GM12878 (cell line): Measurements from ENCODE around the gene HEXB. TPM values are rescaled to one million over a fixed set of nuclear protein-coding genes. Genes with fewer than 3 reads are reported as not detected.

ENCODE experiments used
- ATAC-seq: fragments of 200-7000 bp; cut with Tn5 transposase; 3 replicates; pipeline ENCODE4 v1.9.1; 2020; ENCODE audit warnings: mild to moderate bottlenecking, moderate library complexity
- BruUV-seq: library from RNA; stranded (reverse); fragments of 400-500 nt; replicated peaks from 2 replicates; lab custom pipeline; 2021; lab: Mats Ljungman, UMichigan
- CTCF ChIA-PET: fragments of 300-600 bp; sonication (Branson Sonifier 250); formaldehyde crosslinking; extraction: SDS; loops from one replicate; lab custom pipeline; 2021; ENCODE audit warnings: inconsistent platforms; lab: Yijun Ruan, JAX
- POLR2A ChIA-PET: fragments of 350-600 bp; formaldehyde crosslinking; extraction: SDS; loops from one replicate; lab custom pipeline; 2021; ENCODE audit warnings: inconsistent platforms; lab: Charles Lee
- RAD21 ChIA-PET: fragments of 300-600 bp; sonication (Branson Sonifier 250); formaldehyde crosslinking; loops from one replicate; lab custom pipeline; 2023; ENCODE audit warnings: antibody characterized with exemption; ENCODE audit not compliant: unreplicated experiment; lab: Charles Lee
- SMC1A ChIA-PET: fragments of 300-600 bp; sonication (Branson Sonifier 250); formaldehyde crosslinking; loops from one replicate; lab custom pipeline; 2023; ENCODE audit not compliant: unreplicated experiment, uncharacterized antibody; lab: Charles Lee
- DNase-seq: peaks from one replicate; pipeline ENCODE4 v3.0.0-alpha.2; 2011; ENCODE audit warnings: low read depth, low spot score
- FAIRE-seq: peaks from 3 replicates; lab custom pipeline; 2011; peaks lifted over from hg19 to GRCh38; lab: Jason Lieb, UNC
- H2AFZ ChIP-seq: 2 replicates; pipeline ENCODE4 v1.6.0; 2011; ENCODE audit warnings: low read depth, low read length, control low read depth; ENCODE audit not compliant: control insufficient read depth
- H3K27ac ChIP-seq: 2 replicates; pipeline ENCODE4 v1.5.1; 2011; ENCODE audit warnings: control low read depth; ENCODE audit not compliant: control insufficient read depth, insufficient read depth
- H3K27me3 ChIP-seq, 2 experiments: replicated peaks in 1 of 2; 2 replicates each; pipeline versions ENCODE4 v1.6.0 to v1.6.1; 2011; ENCODE audit warnings: low read length in 1 of 2; ENCODE audit not compliant: control insufficient read depth in 2 of 2, insufficient read depth in 2 of 2
- H3K36me3 ChIP-seq, 2 experiments: 2 replicates each; pipeline ENCODE4 v1.5.1; 2011; ENCODE audit warnings: low read length in 1 of 2; ENCODE audit not compliant: control insufficient read depth in 2 of 2, insufficient read depth in 2 of 2
- H3K4me1 ChIP-seq: 2 replicates; pipeline ENCODE4 v1.6.1; 2011; ENCODE audit warnings: mild to moderate bottlenecking, low read length, moderate library complexity, mixed read lengths; ENCODE audit not compliant: control insufficient read depth, insufficient read depth
- H3K4me2 ChIP-seq: 2 replicates; pipeline ENCODE4 v1.6.0; 2011; ENCODE audit warnings: control low read depth; ENCODE audit not compliant: control insufficient read depth, insufficient read depth
- H3K4me3 ChIP-seq: fragments of 200-600 bp; sonication (generic); 2 replicates; pipeline ENCODE4 v1.5.1; 2016
- H3K79me2 ChIP-seq: 2 replicates; pipeline ENCODE4 v1.6.0; 2011; ENCODE audit warnings: low read length; ENCODE audit not compliant: control insufficient read depth, insufficient read depth
- H3K9ac ChIP-seq: 2 replicates; pipeline ENCODE4 v1.8.0; 2011; ENCODE audit warnings: low read length, control low read depth, mixed read lengths; ENCODE audit not compliant: control insufficient read depth, insufficient read depth
- H3K9me3 ChIP-seq: replicated peaks from 3 replicates; pipeline ENCODE4 v1.5.1; 2011; ENCODE audit warnings: mild to moderate bottlenecking, low read length; ENCODE audit not compliant: control insufficient read depth, insufficient read depth
- H4K20me1 ChIP-seq: 2 replicates; pipeline ENCODE4 v1.6.0; 2011; ENCODE audit not compliant: control insufficient read depth, insufficient read depth
- BCLAF1 ChIP-seq: fragments of 450-650 bp; IDR thresholded peaks from 2 replicates; pipeline ENCODE4 v1.6.1; 2017; ENCODE audit warnings: antibody characterized with exemption, mild to moderate bottlenecking, moderate library complexity
- FOS ChIP-seq: IDR thresholded peaks from 3 replicates; pipeline ENCODE4 v1.6.1; 2011; ENCODE audit warnings: borderline replicate concordance; ENCODE audit not compliant: insufficient read length; ENCODE audit errors: extremely low read depth
- KLF5 ChIP-seq: fragments of 450-650 bp; IDR thresholded peaks from 2 replicates; pipeline ENCODE4 v1.6.1; 2014; ENCODE audit warnings: mild to moderate bottlenecking; ENCODE audit not compliant: partially characterized antibody
- SIX5 ChIP-seq: IDR thresholded peaks from 2 replicates; pipeline ENCODE4 v1.6.1; 2011; ENCODE audit warnings: mild to moderate bottlenecking, low read depth, low read length, moderate library complexity; ENCODE audit not compliant: severe bottlenecking
- SRF ChIP-seq, 2 experiments: IDR thresholded peaks; 2 replicates each; pipeline ENCODE4 v1.6.1; 2011; ENCODE audit warnings: low read depth in 2 of 2, low read length in 2 of 2, mild to moderate bottlenecking in 1 of 2, moderate library complexity in 1 of 2
- TBL1XR1 ChIP-seq: IDR thresholded peaks from 2 replicates; pipeline ENCODE4 v1.6.1; 2012; ENCODE audit warnings: low read depth, low read length, improper control_type of control experiment
- ZBTB40 ChIP-seq: fragments of 450-650 bp; IDR thresholded peaks from 2 replicates; pipeline ENCODE4 v1.6.1; 2016; ENCODE audit warnings: mild to moderate bottlenecking, moderate library complexity, borderline replicate concordance
- ZNF217 ChIP-seq: fragments of 450-650 bp; IDR thresholded peaks from 2 replicates; pipeline ENCODE4 v1.6.1; 2017; ENCODE audit warnings: antibody characterized with exemption, mild to moderate bottlenecking
- ZNF592 ChIP-seq: fragments of 450-650 bp; IDR thresholded peaks from 2 replicates; pipeline ENCODE4 v1.6.1; 2017; ENCODE audit warnings: mild to moderate bottlenecking, moderate library complexity
- in situ Hi-C: fragments of 300-500 bp; cut with MboI; formaldehyde crosslinking; loops from 9 replicates; pipeline ENCODE4 v1.14.3; 2018; ENCODE audit warnings: mixed read lengths
- intact Hi-C: fragments of 100-400 bp; cut with micrococcal nuclease; formaldehyde crosslinking; loops from one replicate; pipeline ENCODE4 v1.14.2; 2022; ENCODE audit not compliant: unreplicated experiment
- polyA plus RNA-seq, 11 experiments: library from polyadenylated mRNA; depleted of rRNA in 4 of 11; unstranded in 6 of 11; stranded (reverse) in 5 of 11; fragments of >200 nt; fragmentation: Nextera tagmentation in 4 of 11; fragmentation: Illumina TruSeq in 1 of 11; extraction: Ambion mirVana in 4 of 11; extraction: Trizol in 1 of 11; gene quantifications; 1 replicate in 1 of 11; 2 replicates in 10 of 11; pipeline versions ENCODE4 v1.2.1 to v1.2.3, GENCODE V29; 2011 to 2016; ENCODE audit warnings: inconsistent platforms in 2 of 11, missing spikeins in 2 of 11, low read depth in 1 of 11
- total RNA-seq, 4 experiments: library from RNA; depleted of rRNA in 3 of 4; stranded (reverse); fragments of >200 nt in 3 of 4; fragmentation: Illumina TruSeq in 1 of 4; extraction: Trizol in 1 of 4; gene quantifications; 2 replicates each; pipeline versions ENCODE4 v1.2.1 to v1.2.3, GENCODE V29; 2013 to 2021

The HEXB gene
- total and polyA plus RNA-seq, 10 of the 15 experiments (the other 5 are each of a cell fraction or from before 2014, with no cell fraction given): 13.5 to 76.0 (median 42.6) TPM

- H4K20me1 ChIP-seq: no peaks in the 10 kb centered on the region
- H3K4me2 ChIP-seq: no peak overlapping the region; the same call in 1 of the 2 replicates
- ChIA-PET SMC1A (interaction anchor here (0.7 to 1.8 kb wide), 2 partner anchors 10 to 81 kb away, joined by 4 read pairs; no protein-coding TSS in a partner anchor), POLR2A (interaction anchor here (0.5 kb wide), 1 partner anchor 8 kb away, joined by 3 read pairs; no protein-coding TSS in a partner anchor), CTCF (interaction anchor here (0.7 to 1.4 kb wide), 3 partner anchors 12 to 78 kb away, joined by 3 to 4 read pairs (median 4); no protein-coding TSS in a partner anchor), RAD21 (interaction anchor here (0.5 kb wide), 1 partner anchor 882 kb away, joined by 3 read pairs; no protein-coding TSS in a partner anchor)
- H3K9me3 ChIP-seq: no peaks in the 10 kb centered on the region
- no peak overlapping the region for H3K9ac ChIP-seq
- H3K27ac ChIP-seq: no peak overlapping the region
- in situ Hi-C loops (no loop called here), intact Hi-C loops (no loop called here)
- DNase-seq (no peak), FAIRE-seq (no peak), ATAC-seq (no peak)
- TF ChIP-seq SIX5 (no peak), BCLAF1 (no peak), ZBTB40 (no peak), ZNF592 (no peak), TBL1XR1 (no peak), SRF (IDR thresholded peaks at IDR 0.05; ENCODE audit: low read depth in 2 of 2, low read length in 2 of 2) (no peak), ZNF217 (no peak), KLF5 (no peak), FOS (no peak)
- no peaks in the 10 kb centered on the region for H3K27me3 ChIP-seq
- no peak overlapping the region for H3K4me3 ChIP-seq
- peaks cover 37% of the 10 kb centered on the region for H3K79me2 ChIP-seq
- no peak overlapping the region for H2AFZ ChIP-seq
- H3K36me3 ChIP-seq: peaks cover 0 to 4% of the 10 kb centered on the region in 2 experiments; a peak in 2 of 4 replicates
- H3K4me1 ChIP-seq: peaks cover 14% of the 10 kb centered on the region
- BruUV-seq: no TSS peak
Measured at GRCh38 chr5:74763504-74763903, 78.5 kb downstream of the HEXB start.
